Middle frontal gyrus (tissue), 1 donor: ENCODE results near the gene OR7G1.

Source experiments
- DNase-seq: peaks from one replicate; pipeline ENCODE4 v3.0.0-alpha.2; 2015; ENCODE audit warnings: low spot score; ENCODE audit errors: extremely low spot score

Gene OR7G1, protein sequence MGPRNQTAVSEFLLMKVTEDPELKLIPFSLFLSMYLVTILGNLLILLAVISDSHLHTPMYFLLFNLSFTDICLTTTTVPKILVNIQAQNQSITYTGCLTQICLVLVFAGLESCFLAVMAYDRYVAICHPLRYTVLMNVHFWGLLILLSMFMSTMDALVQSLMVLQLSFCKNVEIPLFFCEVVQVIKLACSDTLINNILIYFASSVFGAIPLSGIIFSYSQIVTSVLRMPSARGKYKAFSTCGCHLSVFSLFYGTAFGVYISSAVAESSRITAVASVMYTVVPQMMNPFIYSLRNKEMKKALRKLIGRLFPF

DNA sequence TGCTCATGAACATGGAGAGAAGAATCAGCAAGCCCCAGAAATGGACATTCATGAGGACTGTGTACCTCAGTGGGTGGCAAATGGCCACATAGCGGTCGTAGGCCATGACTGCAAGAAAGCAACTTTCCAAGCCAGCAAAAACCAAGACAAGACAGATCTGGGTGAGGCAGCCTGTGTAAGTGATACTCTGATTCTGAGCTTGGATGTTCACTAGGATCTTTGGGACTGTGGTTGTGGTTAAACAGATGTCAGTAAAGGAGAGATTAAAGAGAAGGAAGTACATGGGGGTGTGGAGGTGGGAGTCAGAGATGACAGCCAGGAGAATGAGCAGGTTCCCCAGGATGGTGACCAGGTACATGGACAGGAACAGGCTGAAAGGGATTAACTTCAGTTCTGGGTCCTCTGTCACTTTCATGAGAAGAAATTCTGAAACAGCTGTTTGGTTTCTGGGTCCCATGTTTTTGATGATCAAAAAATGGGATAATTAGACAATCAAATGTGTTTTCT is at the start of gene OR7G1:
Gene OR7G1, minus strand, starts transcription at position 457 of the 507 bp plus-strand sequence. Its CDS starts 0 bp downstream, at position 457.
- no peak for DNase-seq

DNA sequence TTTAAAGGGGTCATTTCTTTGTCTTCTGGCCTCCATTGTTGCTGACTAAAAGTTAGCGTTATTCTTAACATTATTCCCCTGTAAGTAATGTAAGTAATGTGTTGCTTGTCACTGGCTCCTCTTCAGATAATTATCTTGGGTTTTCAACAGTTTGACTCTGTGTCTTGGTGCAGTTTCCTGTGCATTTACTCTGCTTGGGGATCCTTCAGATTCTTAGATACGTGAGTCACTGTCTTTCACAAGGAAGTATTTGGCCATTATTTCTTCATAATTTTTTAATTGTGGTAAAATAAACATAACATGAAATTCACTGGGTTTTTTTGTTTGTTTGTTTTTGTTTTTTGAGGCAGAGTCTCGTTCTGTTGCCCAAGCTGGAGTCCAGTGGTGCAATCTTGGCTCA is 49.7 kb upstream of the OR7G1 start:
- no peak for DNase-seq

DNA sequence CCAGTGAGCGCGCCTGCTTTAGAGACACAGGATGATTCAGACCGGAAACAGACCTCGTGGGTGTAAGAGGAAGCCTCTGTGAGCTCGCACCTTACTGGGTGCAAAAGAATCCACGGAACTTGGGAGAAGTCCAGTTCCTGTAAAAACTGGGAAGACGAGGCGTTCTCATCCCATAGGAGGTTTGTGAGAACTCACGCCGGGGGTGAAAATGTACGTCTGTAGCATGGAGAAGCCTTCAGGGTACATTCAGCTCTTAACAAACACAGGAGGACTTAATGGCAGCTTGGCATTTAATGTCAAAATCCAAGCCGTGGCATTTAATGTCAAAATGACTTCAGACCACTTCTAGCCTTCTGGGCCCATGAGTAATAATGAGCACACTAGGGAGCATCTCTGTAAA is 45.9 kb upstream of the OR7G1 start:
- no peak for DNase-seq

DNA sequence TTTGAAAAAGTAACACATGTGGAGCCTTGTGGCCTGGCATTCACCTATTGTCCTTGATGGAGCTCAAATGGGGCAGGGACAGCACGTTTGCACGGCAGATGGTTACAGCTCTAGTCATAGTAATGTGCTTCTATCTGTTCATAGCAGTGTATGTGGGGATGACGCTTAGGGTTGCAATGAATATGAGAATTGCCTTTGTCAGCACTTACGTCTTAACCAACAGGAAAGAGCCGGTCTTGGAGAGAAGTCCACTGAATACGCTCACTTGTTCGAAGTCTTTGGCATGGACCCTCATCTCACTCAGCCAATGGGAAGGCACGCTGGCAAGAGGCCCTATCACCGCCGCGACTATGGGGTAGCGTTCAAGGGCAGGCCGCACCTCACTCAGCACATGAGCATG is 44.3 kb upstream of the OR7G1 start:
- no peak for DNase-seq

DNA sequence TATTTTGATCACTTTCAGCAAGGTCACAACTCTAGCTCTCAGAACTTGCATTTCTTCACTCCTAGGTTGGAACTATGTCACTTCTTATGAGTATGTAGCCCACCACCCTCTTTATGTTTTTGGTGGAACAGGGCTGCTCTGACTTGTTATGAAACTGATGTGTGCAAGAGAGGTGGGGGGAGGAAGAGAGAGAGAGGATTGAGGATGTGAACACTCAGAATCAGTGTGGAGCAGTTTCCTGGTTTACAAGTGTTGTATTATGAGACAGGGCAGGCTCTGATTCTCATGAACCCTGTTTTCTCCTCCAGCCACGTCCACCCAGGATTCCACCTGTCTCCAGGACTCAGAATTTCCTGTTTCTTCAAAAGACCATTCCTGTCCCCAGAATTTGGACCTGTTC is 40.7 kb upstream of the OR7G1 start:
- no peak for DNase-seq

DNA sequence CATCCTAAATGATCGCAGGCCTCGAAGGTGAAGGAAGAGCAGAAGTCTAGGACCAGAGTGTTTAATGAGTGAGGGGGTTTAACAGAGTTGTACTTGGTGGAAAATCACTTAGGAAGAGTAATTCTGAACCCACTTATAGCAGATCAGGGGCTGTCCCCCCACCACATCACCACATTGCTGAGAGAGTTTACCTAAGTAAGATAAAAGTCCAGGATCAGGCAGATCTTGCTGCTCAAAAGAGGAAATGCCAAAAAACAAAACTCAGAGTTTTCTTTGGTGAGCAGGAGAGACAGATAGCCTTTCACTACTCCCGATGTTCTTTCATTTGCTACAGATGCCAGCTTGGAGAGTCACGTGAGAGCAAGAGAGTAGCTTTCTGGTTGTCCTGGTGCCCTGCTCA is 40.0 kb upstream of the OR7G1 start:
- DNase-seq: no peak

DNA sequence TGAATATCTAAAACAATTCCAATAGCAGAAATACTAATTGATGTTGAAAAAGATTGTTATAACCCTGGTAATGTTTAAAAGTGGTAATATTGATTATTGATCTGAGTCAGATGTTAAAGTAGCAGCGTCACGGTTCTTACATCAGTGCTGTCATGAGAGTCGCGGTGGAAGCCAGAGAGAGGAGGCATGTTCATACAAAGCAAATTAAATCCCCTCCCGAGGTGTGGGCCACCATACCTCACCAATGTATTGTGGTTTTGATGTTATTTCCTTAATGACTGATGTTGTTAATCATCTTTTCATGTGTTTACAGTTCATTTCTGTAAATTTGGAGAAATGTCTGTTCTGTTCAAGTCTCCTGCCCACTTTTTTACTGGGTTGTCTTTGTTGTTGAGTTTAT is 35.8 kb upstream of the OR7G1 start:
- DNase-seq: no peak

DNA sequence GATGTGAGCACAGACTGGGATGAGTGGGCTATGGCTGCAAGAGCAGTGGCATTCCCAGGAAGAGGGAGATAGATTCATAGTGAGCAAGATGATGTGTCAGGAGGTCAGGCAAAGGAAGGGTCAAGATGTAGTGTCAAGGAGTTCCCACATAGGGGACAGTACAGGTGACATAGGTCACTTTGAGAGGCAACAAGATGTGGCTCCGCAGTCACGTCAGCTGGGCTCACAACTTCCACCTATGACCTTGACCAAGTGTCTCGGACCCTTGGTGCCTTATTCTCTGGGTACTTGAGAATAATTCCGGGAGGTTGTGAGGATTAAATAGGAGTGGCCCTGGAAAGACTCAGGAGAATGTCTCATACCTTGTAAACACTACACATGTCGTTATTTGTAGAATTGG is 35.1 kb upstream of the OR7G1 start:
- no peak for DNase-seq

DNA sequence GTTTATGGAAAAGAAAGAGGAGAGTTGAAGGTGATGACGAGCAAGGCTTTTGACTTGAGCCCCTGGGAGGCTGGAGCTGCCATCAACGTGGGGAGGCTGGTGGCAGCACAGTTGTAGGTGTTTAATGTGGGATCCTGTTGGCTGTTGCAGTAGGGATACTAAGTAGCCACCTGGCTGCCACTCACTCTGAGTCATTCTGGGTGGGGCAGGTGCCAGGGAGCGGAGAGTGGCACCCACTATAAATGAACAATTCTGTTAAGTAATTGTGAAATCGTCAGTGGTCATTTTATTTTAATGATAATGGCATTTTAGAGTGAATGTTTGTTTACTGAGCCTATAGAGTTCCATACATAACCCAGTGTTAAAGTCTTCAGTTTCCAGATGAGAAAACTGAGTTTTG is 34.4 kb upstream of the OR7G1 start:
- no peak for DNase-seq

DNA sequence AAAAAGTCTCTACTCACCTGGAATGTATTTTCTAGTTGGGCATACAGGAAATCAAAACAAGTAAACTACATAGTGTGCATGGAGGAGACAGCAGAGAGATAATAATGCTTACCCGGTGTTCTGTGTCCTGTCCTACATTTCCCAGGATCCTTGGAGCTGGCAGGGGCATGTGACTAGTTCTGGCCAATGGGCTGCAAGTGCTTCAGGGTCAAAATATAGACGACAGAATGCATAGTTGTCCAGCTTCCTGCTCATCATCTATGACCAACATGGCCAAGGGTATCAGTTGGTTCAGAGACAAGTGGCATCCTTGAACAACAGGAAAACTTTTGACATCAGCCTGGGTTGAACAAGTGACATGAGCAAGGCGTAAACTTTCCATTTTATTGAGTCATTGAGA is 33.1 kb upstream of the OR7G1 start:
- no peak for DNase-seq

DNA sequence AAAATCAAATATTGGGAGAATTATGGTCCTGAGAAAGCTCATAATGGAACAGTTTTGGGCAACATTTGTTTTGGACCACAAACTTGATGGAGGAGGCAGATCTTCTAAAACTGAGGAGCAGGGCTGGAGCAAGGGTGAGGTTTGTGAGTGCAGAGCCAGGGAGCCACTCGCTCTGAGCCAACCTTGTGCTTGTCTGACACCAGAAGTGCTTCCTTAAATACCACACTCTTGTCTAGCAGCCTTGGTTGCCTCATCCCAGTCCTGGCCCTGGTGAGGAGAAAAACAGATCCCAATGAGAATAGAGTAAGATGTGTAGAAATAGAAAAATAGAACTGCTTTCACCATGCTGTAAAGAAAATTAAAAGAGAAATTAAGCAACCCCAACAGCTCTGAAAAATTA is 31.3 kb upstream of the OR7G1 start:
- DNase-seq: no peak

DNA sequence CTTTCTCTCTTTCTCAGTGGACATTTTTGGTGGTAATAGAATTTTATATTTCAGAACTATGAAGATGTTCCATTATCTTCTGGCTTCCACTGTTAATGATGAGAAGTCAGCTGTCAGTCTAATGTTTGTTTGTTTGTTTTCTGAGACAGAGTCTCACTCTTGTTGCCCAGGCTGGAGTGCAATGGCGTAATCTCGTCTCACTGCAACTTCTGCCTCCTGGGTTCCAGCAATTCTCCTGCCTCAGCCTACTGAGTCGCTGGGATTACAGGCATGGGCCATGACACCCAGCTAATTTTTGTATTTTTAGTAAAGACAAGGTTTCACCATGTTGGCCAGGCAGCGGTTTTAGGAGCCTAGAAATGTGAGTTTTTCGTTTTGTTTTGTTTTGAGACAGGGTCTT is 29.4 kb upstream of the OR7G1 start:
- DNase-seq: no peak

DNA sequence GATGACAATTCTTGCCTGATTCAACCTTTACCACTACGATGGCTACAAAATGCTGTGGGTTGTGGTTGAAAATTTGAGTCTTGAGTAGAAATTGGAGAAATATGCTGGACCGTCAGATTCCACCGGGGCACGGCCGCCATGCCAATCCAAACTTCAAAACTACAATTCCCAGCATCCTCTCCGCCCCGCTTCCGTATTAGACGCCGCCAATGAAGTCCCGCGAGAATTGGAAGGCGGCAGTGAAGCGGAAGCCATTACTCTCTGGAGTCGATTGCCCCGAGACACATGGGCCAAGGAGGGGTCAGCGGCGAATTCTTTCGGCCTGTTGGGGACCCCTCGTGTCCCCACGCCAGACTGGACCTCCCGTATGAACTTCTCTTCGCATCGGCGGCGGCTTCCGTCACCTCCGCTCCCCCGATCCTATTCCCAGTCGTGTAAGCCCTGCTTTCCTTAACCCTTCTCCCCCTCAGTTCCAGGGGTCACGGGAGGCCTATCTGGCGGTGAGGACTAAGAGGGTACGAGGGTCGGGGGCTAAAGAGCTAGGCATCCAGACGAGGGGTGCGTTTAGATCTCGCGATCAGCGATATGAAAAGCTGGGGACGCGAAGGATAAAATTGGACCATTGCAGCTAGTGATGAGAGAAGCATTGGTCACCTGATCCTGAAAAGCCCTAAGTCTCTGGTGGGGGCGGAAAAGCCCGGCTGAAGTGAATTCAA is 24.8 kb upstream of the OR7G1 start, which contains the start of gene ZNF317:
Gene ZNF317, plus strand, starts transcription at position 239 of the 716 bp plus-strand sequence. CDS start 15,620 bp downstream, outside the sequence.
- DNase-seq: peak; percentile 88

DNA sequence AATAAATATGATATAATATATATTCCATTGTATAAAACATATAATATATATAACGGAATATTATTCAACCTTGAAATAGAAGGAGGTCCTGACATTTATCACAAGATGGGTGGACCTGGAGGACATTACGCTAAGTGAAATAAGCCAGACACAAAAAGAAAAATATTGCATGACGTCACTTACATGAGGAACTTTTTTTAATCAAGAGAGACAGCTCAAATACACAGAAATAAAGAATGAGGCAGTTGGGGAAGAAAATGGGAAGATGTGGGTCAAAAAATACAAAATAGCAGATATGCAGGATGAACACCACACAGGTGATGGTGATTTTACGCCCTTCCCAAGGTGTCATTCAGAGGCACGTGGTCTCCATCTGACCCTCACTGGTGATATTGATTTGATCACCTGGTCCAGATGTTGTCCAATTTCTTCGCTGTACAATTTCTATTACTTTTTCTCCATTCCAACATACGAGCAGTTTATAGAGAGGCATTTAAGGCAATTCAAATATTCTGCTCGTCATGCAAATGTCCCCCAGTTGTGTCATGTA is 24.1 kb upstream of the OR7G1 start:
- no peak for DNase-seq

DNA sequence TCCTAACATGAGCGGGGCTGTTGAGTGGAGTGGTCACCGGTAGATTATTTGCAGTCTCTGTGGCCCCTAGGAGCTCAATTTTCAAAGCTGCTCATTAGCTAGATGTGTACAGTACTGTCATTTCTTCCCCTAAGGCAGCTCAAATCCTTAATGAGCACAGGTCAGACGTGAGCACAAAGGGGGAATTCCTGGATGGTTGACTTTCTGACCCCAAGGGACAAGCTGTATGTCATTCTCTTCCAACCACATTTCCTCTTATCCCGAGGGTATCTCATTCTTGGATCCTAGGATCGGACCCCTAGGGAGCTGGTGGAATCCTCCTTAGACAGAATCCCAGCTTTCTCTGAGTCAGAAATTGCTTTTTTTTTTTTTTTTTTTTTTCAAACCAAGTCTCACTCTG is 16.9 kb upstream of the OR7G1 start:
- no peak for DNase-seq

DNA sequence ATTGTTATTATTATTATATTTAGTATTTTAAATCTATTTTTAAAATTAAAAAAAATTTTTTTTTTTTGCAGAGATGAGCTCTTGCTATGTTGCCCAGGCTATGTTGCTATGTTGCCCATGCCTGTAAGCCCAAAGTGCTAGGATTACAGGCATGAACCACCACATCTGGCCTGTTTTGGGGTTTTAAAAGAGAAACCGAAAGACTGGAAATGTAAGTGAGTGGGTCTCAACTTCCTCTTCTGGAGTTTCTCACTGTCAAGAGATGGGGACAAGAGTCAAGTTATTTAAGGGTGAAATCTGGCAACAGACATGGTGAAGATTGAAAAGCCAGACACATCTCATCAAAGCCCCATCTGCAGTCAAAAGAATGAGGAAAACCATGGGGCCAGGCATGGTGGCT is 15.4 kb upstream of the OR7G1 start:
- DNase-seq: no peak

DNA sequence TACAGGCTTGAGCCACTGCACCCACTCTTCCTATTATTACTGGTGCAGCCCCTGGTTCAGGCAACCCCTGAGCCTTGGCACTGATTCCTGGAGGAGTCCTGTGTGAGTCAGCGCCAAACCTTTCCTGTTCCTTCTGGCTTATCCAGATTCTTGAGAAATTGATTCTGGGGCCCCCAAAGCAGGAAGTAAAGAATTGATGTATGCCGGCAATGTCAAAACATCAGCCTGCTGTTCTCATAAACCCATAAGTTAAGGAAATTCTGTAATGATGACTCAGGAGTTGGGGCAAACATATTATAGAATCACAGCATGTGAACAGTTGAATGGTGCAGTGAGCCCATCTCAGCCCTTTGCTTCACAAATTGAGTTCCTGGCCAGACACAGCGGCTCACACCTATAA is 12.6 kb upstream of the OR7G1 start:
- DNase-seq: no peak

DNA sequence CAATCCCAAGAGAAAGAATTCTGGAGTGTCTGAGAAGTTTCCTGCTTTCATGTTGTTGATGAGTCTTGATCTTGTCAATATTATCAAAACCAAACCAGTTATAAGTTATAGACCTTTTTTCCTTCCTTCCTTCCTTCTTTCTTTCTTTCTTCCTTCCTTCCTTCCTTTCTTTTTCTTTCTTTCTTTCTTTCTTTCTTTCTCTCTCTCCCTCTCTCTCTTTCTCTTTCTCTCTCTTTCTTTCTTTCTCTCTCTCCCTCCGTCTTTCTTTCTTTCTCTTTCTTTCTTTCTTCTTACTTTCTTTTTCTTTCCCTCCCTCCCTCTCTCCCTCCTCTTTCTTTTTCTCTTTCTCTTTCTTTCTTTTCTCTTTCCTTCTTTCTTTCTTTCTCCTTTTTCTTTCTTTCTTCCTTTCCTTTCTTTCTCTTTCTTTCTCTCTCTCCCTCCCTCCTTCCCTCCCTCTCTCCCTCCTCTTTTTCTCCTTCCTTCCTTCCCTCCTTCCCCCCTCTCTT is 11.4 kb upstream of the OR7G1 start, which contains the start of gene OR7G3:
Gene OR7G3, minus strand, starts transcription at position 51 of the 506 bp plus-strand sequence. Its CDS starts 0 bp downstream, at position 51.
- no peak for DNase-seq

DNA sequence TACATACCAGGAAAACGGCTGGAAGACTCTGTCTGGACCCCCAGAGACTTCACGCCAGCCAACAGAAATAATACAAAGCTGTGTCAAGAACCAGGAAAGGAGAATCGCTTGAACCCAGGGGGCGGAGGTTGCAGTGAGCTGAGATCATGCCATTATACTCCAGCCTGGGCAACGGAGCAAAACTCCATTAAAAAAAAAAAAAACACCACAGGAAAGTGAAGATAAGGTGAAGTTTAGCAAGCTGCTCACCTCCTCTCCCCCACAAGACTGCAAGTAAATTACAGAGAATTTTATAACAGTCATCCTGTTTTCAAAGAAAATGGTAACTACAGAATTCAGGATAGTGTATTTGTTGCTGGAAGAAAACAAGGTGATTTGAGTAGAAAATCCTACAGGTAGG is 984 bp upstream of the OR7G1 start:
- no peak for DNase-seq

DNA sequence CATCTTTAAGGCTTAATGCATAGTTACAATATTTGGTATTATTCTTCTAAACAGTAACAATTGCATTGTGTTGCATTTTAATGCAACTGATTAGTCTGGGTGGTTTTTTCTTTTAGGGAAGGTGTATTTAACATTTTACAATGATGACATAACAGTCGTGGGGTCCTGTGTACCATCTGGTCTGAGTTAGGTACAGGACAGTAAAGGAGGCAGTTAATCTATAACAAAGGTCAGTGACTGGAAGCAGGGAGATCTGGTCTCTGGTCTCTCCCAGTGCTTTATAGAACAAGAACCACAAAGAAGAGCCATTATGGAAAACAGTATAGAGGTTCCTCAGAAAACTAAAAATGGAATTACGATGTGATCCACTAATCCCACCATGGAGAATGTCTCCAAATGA is 5.6 kb downstream of the OR7G1 start:
- no peak for DNase-seq

DNA sequence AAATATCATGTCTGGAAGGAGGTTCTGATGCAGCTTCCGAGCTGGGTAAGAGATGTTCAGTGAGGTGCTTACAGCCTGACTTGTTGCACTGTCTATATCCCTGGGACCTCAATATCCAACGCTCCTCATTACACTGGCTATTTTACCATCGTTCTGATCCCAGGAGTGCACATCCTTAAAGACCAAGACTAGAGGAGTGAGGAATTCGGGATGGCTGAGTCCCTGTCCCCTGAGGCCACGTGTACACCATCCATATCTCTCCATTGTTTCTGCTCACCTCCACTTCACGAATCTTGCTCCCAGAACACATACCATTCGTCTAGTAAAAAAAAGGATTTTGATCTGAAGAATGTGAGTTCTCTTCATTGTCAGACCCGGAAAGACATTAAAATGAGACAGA is 8.2 kb downstream of the OR7G1 start, which contains the start of gene OR7G2:
Gene OR7G2, minus strand, starts transcription at position 101 of the 400 bp plus-strand sequence. CDS start 4,232 bp downstream, outside the sequence.
- DNase-seq: no peak

DNA sequence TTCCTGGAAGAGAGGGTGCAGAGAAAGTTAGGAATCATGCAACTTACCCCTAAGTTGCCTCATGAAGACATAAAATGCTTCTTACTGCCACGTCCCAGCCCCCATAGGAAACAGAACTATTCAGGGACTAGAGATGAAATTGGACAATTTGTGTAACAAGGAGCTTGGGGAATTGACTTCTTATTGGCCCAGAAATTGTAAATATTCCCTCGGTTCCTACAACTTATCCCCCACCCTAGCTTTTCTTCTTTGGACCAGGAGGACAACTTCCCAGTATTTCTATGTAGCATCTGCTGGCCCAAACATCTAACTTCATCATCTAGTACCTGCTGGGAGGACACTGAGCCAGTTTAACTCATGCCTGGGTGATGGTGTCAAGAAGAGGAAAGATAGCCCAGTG is 28.8 kb downstream of the OR7G1 start, which contains the start of gene OR1M1:
Gene OR1M1, plus strand, starts transcription at position 301 of the 400 bp plus-strand sequence. CDS start 6,184 bp downstream, outside the sequence.
- no peak for DNase-seq
